A549 treated with RU486 at 1 μM for 4 hours (cell line): ENCODE measurements around the gene TLE1. TPM values are rescaled to one million over a fixed set of nuclear protein-coding genes. Genes with fewer than 3 reads are reported as not detected.

Experiments
- total RNA-seq: library from RNA; stranded (reverse); fragments of 200-300 nt; extraction: Qiagen RNA extraction; gene quantifications from 5 replicates; pipeline ENCODE4 v1.2.3, GENCODE V29; 2022; ENCODE audit warnings: low read depth

The TLE1 gene
- total RNA-seq, result 86.1 to 94.3 TPM (median 87.5 TPM) in 5 replicates

GRCh38 chr9:81689343-81690175 is at the start of gene TLE1:
TSS of gene TLE1 (minus strand) at chr9:81689547. CDS start at chr9:81688240, 1,307 bp downstream.

Other genes with a start within 250 kb of the TLE1 start
- not detected in 5 replicates for gene SPATA31D4, start 238.9 kb upstream of the TLE1 start, total RNA-seq